ENCODE results near the gene CLDN11.

DNA sequence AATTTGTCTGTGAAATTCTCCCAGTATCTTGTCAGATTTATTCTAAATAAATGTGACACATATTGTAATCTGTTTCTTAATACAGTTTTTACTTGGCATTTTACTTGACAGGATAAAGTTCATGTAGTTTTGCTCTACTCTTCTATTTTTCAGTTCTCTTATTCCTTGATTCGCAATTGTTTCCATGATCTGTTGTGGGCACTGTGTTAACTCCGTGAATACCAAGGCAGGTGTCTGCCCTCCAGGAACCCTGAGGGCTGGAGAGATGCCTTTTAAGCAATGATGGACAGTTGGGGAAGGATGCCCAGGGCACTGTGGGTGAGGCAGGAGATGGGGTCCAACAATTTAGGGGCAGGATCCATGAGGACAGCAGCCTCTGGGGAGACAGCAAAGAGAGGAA, 3.1 kb downstream of the CLDN11 start:
- TF ChIP-seq CTCF (IDR thresholded peaks at IDR 0.05) (no peak), RELA (CRISPR knock-in tag; IDR thresholded peaks at IDR 0.05; ENCODE audit: borderline replicate concordance) (no peak), HMGXB4 (CRISPR knock-in tag; IDR thresholded peaks at IDR 0.05) (no peak), JUN (CRISPR knock-in tag; IDR thresholded peaks at IDR 0.05) (no peak), USF2 (CRISPR knock-in tag; IDR thresholded peaks at IDR 0.05) (no peak)
- TF ChIP-seq, protein P1, sequence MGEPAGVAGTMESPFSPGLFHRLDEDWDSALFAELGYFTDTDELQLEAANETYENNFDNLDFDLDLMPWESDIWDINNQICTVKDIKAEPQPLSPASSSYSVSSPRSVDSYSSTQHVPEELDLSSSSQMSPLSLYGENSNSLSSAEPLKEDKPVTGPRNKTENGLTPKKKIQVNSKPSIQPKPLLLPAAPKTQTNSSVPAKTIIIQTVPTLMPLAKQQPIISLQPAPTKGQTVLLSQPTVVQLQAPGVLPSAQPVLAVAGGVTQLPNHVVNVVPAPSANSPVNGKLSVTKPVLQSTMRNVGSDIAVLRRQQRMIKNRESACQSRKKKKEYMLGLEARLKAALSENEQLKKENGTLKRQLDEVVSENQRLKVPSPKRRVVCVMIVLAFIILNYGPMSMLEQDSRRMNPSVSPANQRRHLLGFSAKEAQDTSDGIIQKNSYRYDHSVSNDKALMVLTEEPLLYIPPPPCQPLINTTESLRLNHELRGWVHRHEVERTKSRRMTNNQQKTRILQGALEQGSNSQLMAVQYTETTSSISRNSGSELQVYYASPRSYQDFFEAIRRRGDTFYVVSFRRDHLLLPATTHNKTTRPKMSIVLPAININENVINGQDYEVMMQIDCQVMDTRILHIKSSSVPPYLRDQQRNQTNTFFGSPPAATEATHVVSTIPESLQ (CRISPR knock-in tag; IDR thresholded peaks at IDR 0.05): no peak
- TF ChIP-seq, protein P2, sequence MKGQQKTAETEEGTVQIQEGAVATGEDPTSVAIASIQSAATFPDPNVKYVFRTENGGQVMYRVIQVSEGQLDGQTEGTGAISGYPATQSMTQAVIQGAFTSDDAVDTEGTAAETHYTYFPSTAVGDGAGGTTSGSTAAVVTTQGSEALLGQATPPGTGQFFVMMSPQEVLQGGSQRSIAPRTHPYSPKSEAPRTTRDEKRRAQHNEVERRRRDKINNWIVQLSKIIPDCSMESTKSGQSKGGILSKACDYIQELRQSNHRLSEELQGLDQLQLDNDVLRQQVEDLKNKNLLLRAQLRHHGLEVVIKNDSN (CRISPR knock-in tag; IDR thresholded peaks at IDR 0.05): no peak
- TF ChIP-seq, protein P3, sequence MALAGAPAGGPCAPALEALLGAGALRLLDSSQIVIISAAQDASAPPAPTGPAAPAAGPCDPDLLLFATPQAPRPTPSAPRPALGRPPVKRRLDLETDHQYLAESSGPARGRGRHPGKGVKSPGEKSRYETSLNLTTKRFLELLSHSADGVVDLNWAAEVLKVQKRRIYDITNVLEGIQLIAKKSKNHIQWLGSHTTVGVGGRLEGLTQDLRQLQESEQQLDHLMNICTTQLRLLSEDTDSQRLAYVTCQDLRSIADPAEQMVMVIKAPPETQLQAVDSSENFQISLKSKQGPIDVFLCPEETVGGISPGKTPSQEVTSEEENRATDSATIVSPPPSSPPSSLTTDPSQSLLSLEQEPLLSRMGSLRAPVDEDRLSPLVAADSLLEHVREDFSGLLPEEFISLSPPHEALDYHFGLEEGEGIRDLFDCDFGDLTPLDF (CRISPR knock-in tag; IDR thresholded peaks at IDR 0.05): no peak
- TF ChIP-seq, protein P4, sequence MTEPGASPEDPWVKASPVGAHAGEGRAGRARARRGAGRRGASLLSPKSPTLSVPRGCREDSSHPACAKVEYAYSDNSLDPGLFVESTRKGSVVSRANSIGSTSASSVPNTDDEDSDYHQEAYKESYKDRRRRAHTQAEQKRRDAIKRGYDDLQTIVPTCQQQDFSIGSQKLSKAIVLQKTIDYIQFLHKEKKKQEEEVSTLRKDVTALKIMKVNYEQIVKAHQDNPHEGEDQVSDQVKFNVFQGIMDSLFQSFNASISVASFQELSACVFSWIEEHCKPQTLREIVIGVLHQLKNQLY (CRISPR knock-in tag; IDR thresholded peaks at IDR 0.05): no peak

Data from WTC11 (cell line).